ENCODE data around the gene LIPC. TPM values are rescaled to one million over a fixed set of nuclear protein-coding genes. Genes with fewer than 3 reads are reported as not detected.
A peak's percentile ranks its signal among the peaks of the same experiment; 100 is the strongest.

LIPC gene
- total and polyA plus RNA-seq, 8 donors = 0.11 to 1.0 (median 0.60) TPM

GRCh38 chr15:58474741-58475323 lies 43.0 kb downstream of the LIPC start:
- peaks cover 9 to 59% of the 10 kb centered on the region in 2 donors for H3K4me1 ChIP-seq
- H3K27me3 ChIP-seq = no peaks in the 10 kb centered on the region
- ATAC-seq (no peak), DNase-seq (no peak)
- TF ChIP-seq CTCF (IDR thresholded peaks at IDR 0.05) = no peak
- intact Hi-C loops (cut with DNase I) = no loop called here
- no peaks in the 10 kb centered on the region for H3K36me3 ChIP-seq
- H3K9me3 ChIP-seq = no peaks in the 10 kb centered on the region
- peak overlapping the region in 1 of 2 donors; percentile 59 for H3K27ac ChIP-seq
- H3K4me3 ChIP-seq = no peak overlapping the region

- H3K9me3 ChIP-seq = no peaks in the 10 kb centered on the region
- TF ChIP-seq CTCF (IDR thresholded peaks at IDR 0.05) = no peak
- peak; percentile 45 for ATAC-seq
- DNase-seq = no peak
- no peak overlapping the region for H3K4me3 ChIP-seq
- intact Hi-C loops (cut with DNase I) = no loop called here
- no peaks in the 10 kb centered on the region for H3K36me3 ChIP-seq
- no peaks in the 10 kb centered on the region for H3K27me3 ChIP-seq
- H3K27ac ChIP-seq = peak overlapping the region in 1 of 2 donors; percentile 59
- peaks cover 9 to 50% of the 10 kb centered on the region in 2 donors for H3K4me1 ChIP-seq
Measured at GRCh38 chr15:58475573-58476524, 44.1 kb downstream of the LIPC start.

- H3K27ac ChIP-seq = peak overlapping the region in 1 of 2 donors; percentile 59
- intact Hi-C loops (cut with DNase I) = no loop called here
- no peak overlapping the region for H3K4me3 ChIP-seq
- H3K4me1 ChIP-seq = peaks cover 9 to 50% of the 10 kb centered on the region in 2 donors
- TF ChIP-seq CTCF (IDR thresholded peaks at IDR 0.05) = no peak
- ATAC-seq = no peak
- H3K9me3 ChIP-seq = no peaks in the 10 kb centered on the region
- H3K27me3 ChIP-seq = no peaks in the 10 kb centered on the region
- no peaks in the 10 kb centered on the region for H3K36me3 ChIP-seq
- DNase-seq = no peak
Measured at GRCh38 chr15:58476525-58477162, 44.9 kb downstream of the LIPC start.

GRCh38 chr15:58477170-58477569 lies 45.4 kb downstream of the LIPC start:
- peak in 1 of 4 donors; percentile 30 for DNase-seq
- Histone ChIP-seq H3K4me1 (peaks cover 9 to 50% of the 10 kb centered on the region in 2 donors), H3K9me3 (no peaks in the 10 kb centered on the region), H3K27me3 (no peaks in the 10 kb centered on the region), H3K4me3 (no peak overlapping the region), H3K36me3 (no peaks in the 10 kb centered on the region), H3K27ac (peak overlapping the region in 1 of 2 donors; percentile 7)
- no peak for TF ChIP-seq CTCF (IDR thresholded peaks at IDR 0.05)
- intact Hi-C loops (cut with DNase I) = no loop called here
- no peak for ATAC-seq

- peaks cover 9 to 45% of the 10 kb centered on the region in 2 donors for H3K4me1 ChIP-seq
- intact Hi-C loops (cut with DNase I) = no loop called here
- no peaks in the 10 kb centered on the region for H3K9me3 ChIP-seq
- no peaks in the 10 kb centered on the region for H3K27me3 ChIP-seq
- no peak overlapping the region for H3K27ac ChIP-seq
- H3K36me3 ChIP-seq = no peaks in the 10 kb centered on the region
- no peak for TF ChIP-seq CTCF (IDR thresholded peaks at IDR 0.05)
- no peak for DNase-seq
- H3K4me3 ChIP-seq = no peak overlapping the region
- ATAC-seq = no peak
Measured at GRCh38 chr15:58478035-58478434, 46.2 kb downstream of the LIPC start.

Measured in left lung (tissue), 10 donors.